ENCODE data around the gene CDRT4. TPM values are rescaled to one million over a fixed set of nuclear protein-coding genes. Genes with fewer than 3 reads are reported as not detected.

Gene CDRT4
- total RNA-seq, 1 donor = 6.5 TPM

GRCh38 chr17:15403276-15403939, 64.0 kb downstream of the CDRT4 start:
- TF ChIP-seq, protein P1, sequence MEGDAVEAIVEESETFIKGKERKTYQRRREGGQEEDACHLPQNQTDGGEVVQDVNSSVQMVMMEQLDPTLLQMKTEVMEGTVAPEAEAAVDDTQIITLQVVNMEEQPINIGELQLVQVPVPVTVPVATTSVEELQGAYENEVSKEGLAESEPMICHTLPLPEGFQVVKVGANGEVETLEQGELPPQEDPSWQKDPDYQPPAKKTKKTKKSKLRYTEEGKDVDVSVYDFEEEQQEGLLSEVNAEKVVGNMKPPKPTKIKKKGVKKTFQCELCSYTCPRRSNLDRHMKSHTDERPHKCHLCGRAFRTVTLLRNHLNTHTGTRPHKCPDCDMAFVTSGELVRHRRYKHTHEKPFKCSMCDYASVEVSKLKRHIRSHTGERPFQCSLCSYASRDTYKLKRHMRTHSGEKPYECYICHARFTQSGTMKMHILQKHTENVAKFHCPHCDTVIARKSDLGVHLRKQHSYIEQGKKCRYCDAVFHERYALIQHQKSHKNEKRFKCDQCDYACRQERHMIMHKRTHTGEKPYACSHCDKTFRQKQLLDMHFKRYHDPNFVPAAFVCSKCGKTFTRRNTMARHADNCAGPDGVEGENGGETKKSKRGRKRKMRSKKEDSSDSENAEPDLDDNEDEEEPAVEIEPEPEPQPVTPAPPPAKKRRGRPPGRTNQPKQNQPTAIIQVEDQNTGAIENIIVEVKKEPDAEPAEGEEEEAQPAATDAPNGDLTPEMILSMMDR (IDR thresholded peaks at IDR 0.05; ENCODE audit: insufficient read depth, low read depth, low read length) = no peak
- no peak overlapping the region for H3K4me3 ChIP-seq (ENCODE audit: low read depth, low read length)
- DNase-seq (ENCODE audit: low read depth) = no peak

- no peak overlapping the region for H3K4me3 ChIP-seq (ENCODE audit: low read depth, low read length)
- no peak for DNase-seq (ENCODE audit: low read depth)
- TF ChIP-seq, protein P1 (IDR thresholded peaks at IDR 0.05; ENCODE audit: insufficient read depth, low read depth, low read length) = no peak
These were observed 68.0 kb downstream of the CDRT4 start for GRCh38 chr17:15399443-15399842.

- TF ChIP-seq, protein P1 (IDR thresholded peaks at IDR 0.05; ENCODE audit: insufficient read depth, low read depth, low read length) = no peak
- no peak overlapping the region for H3K4me3 ChIP-seq (ENCODE audit: low read depth, low read length)
- DNase-seq (ENCODE audit: low read depth) = peak; percentile 50
These were observed 68.6 kb downstream of the CDRT4 start for GRCh38 chr17:15398736-15399331.

GRCh38 chr17:15398291-15398690, 69.1 kb downstream of the CDRT4 start:
- peak; percentile 34 for DNase-seq (ENCODE audit: low read depth)
- TF ChIP-seq, protein P1 (IDR thresholded peaks at IDR 0.05; ENCODE audit: insufficient read depth, low read depth, low read length) = no peak
- no peak overlapping the region for H3K4me3 ChIP-seq (ENCODE audit: low read depth, low read length)

DNA sequence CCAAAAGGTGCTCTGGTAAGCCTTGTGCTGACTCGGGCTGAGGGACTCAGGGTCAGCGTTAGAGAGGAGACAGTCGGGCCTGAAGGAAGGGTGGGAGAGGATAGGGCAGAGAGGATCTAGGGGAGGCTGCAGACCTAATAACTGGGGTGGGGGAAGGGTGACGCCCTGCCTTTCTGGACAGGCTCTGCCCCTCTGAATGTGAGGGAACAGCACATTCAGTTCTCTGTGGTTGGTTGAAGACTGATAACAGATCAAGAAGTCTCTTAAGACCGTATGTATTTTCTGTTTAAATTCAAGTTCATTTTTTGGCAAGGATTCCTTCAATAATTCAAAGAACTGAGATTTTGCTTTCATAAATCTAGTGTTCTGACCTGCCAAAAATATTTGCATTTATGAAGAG, 69.8 kb downstream of the CDRT4 start:
- no peak overlapping the region for H3K4me3 ChIP-seq (ENCODE audit: low read depth, low read length)
- DNase-seq (ENCODE audit: low read depth) = peak; percentile 65
- TF ChIP-seq, protein P1 (IDR thresholded peaks at IDR 0.05; ENCODE audit: insufficient read depth, low read depth, low read length) = no peak

DNA sequence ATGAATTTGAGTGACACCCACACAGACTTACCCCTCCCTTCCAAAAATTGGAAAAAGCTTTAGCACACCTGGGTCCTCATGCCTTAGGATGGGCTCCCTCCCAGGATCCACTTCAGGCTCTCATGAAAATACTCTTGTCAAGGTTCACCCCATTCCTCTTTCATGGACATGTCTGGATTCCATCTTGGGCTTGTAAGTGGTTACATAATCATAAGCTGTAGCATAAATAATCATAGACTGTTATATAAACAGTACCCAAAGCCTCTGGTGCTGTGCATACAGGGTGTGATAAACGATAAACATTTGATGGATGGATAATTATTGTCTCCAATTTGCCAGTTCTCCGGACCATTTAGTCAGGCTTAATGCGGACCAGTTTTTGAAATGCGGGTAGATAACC, 72.3 kb downstream of the CDRT4 start:
- TF ChIP-seq, protein P1 (IDR thresholded peaks at IDR 0.05; ENCODE audit: insufficient read depth, low read depth, low read length) = no peak
- peak; percentile 44 for DNase-seq (ENCODE audit: low read depth)
- H3K4me3 ChIP-seq (ENCODE audit: low read depth, low read length) = no peak overlapping the region

Measured in fibroblast of villous mesenchyme (primary cell).